Measurements from ENCODE around the gene CNOT10.
"Not testable (repeated sequence)": the region's sequence is repeated elsewhere in the genome, so short reads cannot be mapped to it uniquely, and the experiment has no call there.

Gene CNOT10

GRCh38 chr3:32755761-32756160 is 70.8 kb downstream of the CNOT10 start:
- no peak for DNase-seq (ENCODE audit: low read depth in 2 of 2, low spot score in 1 of 2)

- DNase-seq (ENCODE audit: low read depth in 2 of 2, low spot score in 1 of 2): no peak
Observed at GRCh38 chr3:32757618-32758374, 72.8 kb downstream of the CNOT10 start.

- no peak for DNase-seq (ENCODE audit: low read depth in 2 of 2, low spot score in 1 of 2)
Observed at GRCh38 chr3:32758375-32758753, 73.4 kb downstream of the CNOT10 start.

- DNase-seq (ENCODE audit: low read depth in 2 of 2, low spot score in 1 of 2): no peak
Observed at GRCh38 chr3:32759342-32759741, 74.4 kb downstream of the CNOT10 start.

DNA sequence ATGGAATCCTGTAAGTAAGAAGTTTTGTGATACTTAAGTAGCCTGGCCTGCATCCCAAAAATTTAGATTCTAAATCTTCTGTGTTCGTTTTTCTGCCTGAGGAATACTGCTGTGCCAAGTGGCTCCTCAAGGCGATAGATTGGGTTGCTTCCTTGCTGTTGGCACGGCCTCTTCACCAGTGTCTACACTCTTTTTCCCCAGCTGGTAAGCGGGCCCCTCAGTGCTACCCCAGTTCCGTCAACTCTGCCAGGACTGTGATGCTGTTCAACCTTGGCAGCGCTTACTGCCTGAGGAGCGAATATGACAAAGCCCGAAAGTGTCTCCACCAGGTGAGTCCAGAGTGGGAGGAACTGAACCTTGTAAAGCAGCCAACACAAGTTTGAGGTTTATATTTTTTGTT is 79.5 kb downstream of the CNOT10 start:
- no peak for DNase-seq (ENCODE audit: low read depth in 2 of 2, low spot score in 1 of 2)

- DNase-seq (ENCODE audit: low read depth in 2 of 2, low spot score in 1 of 2): no peak
Observed at GRCh38 chr3:32778389-32778788, 93.4 kb downstream of the CNOT10 start.

- DNase-seq (ENCODE audit: low read depth in 2 of 2, low spot score in 1 of 2): no peak
Observed at GRCh38 chr3:32780071-32780734, 95.2 kb downstream of the CNOT10 start.

- DNase-seq (ENCODE audit: low read depth in 2 of 2, low spot score in 1 of 2): no peak
Observed at GRCh38 chr3:32780735-32781210, 95.8 kb downstream of the CNOT10 start.

DNA sequence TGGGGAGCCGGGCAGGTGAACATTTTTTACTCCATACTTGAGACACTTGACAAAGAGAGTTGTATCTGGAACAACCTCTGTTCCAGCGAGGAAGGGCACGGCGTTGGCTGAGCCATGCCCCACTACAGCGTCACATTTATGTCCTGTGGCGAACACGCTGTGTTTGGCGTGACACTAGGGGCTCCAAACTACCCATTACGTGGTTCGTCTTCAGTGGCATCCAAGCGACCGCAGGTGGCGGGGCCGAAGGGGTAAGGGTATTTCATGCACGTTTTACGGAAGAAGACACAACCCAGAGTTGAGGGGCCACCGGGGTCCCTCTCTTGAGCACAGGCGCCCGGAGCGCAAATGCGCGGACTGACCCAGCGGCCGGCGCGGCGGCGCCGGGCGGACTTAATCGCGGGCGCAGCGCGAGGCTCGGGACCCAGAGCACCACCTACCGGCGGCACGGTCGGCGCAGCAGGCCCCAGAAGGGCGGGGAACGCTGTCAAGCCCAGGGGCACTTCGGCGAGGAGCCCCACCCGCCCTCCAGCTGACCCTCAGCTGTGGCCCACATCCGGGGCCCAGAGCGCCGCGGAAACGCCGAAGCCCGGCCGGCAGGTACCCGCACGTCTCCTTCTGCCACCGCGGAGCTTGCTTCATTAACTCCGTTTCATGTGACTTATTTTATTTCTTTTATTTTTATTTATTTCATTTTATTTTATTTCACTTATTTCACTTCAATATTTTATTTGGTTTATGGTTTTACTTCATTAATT is 96.4 kb downstream of the CNOT10 start:
- DNase-seq (ENCODE audit: low read depth in 2 of 2, low spot score in 1 of 2): peak; percentile 19 to 25

GRCh38 chr3:32781969-32782270 is 96.9 kb downstream of the CNOT10 start:
- not testable (repeated sequence) for DNase-seq (ENCODE audit: low read depth in 2 of 2, low spot score in 1 of 2)

GRCh38 chr3:32782407-32782806 is 97.4 kb downstream of the CNOT10 start:
- DNase-seq (ENCODE audit: low read depth in 2 of 2, low spot score in 1 of 2): no peak

- no peak for DNase-seq (ENCODE audit: low read depth in 2 of 2, low spot score in 1 of 2)
Observed at GRCh38 chr3:32791833-32792232, 106.8 kb downstream of the CNOT10 start.

DNA sequence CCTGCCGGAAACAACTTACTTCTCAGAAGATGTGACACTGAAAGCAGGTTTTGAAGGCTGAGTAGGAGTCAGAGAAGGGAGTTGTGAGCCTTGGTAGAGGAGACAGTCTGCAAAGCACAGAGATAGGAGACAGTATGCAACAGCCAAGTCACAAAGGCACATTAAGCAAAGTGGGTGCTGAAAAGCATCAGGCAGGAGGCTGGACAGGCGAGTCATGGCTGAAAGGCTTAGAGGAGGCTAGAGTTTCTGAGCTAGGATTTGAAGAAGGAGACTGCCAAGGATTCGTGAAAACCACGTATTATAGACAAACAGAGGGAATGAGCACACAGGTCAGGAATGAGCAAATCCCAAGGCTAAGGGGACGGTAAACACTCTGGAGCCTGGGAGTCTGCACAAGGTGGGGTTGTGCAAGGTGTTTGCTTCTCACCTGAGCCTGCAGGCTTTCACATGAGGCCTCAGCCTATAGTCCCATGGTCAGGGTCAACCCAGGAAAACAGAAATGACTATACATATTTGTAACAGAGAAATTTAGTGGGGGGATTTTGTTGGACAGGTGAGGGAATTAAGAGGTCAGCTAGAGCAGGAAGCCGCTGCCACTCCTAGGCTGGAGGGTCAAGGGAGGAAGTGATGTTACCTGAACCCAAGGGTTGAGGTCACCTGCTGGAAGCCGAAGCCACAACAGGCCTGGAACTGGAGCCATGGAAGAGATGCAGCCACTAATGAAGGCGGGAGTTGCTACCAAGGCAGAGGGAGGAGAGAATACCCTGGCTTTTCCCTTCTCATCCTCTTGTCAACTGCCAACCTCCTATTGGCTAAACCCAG is 109.7 kb downstream of the CNOT10 start:
- DNase-seq (ENCODE audit: low read depth in 2 of 2, low spot score in 1 of 2): no peak

- not testable (repeated sequence) for DNase-seq (ENCODE audit: low read depth in 2 of 2, low spot score in 1 of 2)
Observed at GRCh38 chr3:32796384-32796950, 111.5 kb downstream of the CNOT10 start.

- no peak for DNase-seq (ENCODE audit: low read depth in 2 of 2, low spot score in 1 of 2)
Observed at GRCh38 chr3:32797776-32798175, 112.8 kb downstream of the CNOT10 start.

GRCh38 chr3:32801440-32801839 is 116.5 kb downstream of the CNOT10 start:
- DNase-seq (ENCODE audit: low read depth in 2 of 2, low spot score in 1 of 2): not testable (repeated sequence)

DNA sequence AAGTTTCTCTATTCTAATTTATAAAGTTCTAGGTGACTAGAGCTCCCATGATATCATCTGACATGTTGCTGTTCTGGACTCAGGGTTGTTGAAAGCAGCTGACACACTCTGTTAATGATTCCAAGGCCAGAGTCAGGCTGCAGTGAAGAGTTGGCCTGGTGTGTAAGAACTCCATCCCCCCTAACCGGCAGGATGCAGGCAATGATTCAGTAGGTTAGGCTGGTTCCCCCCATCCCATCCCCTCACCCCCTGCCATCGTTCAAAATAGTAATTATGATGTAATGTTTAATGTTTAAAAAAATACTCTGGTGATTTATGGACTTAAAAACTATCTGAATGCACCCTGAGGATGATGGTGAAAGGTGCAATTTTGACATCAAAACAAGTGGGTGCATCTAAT is 128.2 kb downstream of the CNOT10 start:
- no peak for DNase-seq (ENCODE audit: low read depth in 2 of 2, low spot score in 1 of 2)

- no peak for DNase-seq (ENCODE audit: low read depth in 2 of 2, low spot score in 1 of 2)
Observed at GRCh38 chr3:32814361-32814760, 129.4 kb downstream of the CNOT10 start.

- DNase-seq (ENCODE audit: low read depth in 2 of 2, low spot score in 1 of 2): no peak
Observed at GRCh38 chr3:32815841-32816438, 131.0 kb downstream of the CNOT10 start.

GRCh38 chr3:32816439-32817256 is 131.7 kb downstream of the CNOT10 start:
- no peak for DNase-seq (ENCODE audit: low read depth in 2 of 2, low spot score in 1 of 2)

Data from stimulated activated CD8-positive, alpha-beta memory T cell treated with anti-CD3 and anti-CD28 coated beads, Interleukin-4, amount 100 ng/mL, for 4 hours (primary cell).